Erythroblast (primary cell): ENCODE data around the gene CHAT.

Experiments used
- GATA1 ChIP-seq: IDR thresholded peaks from 2 replicates; pipeline ENCODE4 v1.6.1; 2011; ENCODE audit warnings: low read depth, mild to moderate bottlenecking, control low read depth, low read length, moderate library complexity
- POLR2A ChIP-seq: IDR thresholded peaks from 2 replicates; pipeline ENCODE4 v1.6.1; 2011; ENCODE audit warnings: mild to moderate bottlenecking, low read length

- TF ChIP-seq POLR2A (no peak), GATA1 (no peak)
Measured at GRCh38 chr10:49698679-49699078, 84.8 kb downstream of the CHAT start.
